GM12878 (cell line): ENCODE results near the gene RERE.

Source experiments
- EZH2 ChIP-seq: IDR thresholded peaks from 2 replicates; pipeline ENCODE4 v1.6.1; 2012; ENCODE audit warnings: low read depth, mild to moderate bottlenecking, control low read depth, inconsistent platforms, low read length, borderline replicate concordance; ENCODE audit not compliant: control insufficient read depth
- FOXK2 ChIP-seq: fragments of 450-650 bp; IDR thresholded peaks from 2 replicates; pipeline ENCODE4 v1.6.1; 2017; ENCODE audit warnings: mild to moderate bottlenecking, moderate library complexity
- SUZ12 ChIP-seq: fragments of 200-600 bp; sonication (generic); IDR thresholded peaks from one replicate; pipeline ENCODE4 v1.6.1; 2018; ENCODE audit warnings: antibody characterized with exemption, mild to moderate bottlenecking; ENCODE audit not compliant: unreplicated experiment
- TAF1 ChIP-seq: IDR thresholded peaks from 2 replicates; pipeline ENCODE4 v1.6.1; 2011; ENCODE audit warnings: mild to moderate bottlenecking, low read depth, low read length, borderline replicate concordance
- ZNF384 ChIP-seq: IDR thresholded peaks from 2 replicates; pipeline ENCODE4 v1.6.1; 2012; ENCODE audit warnings: low read depth, mild to moderate bottlenecking, low read length, improper control_type of control experiment, borderline replicate concordance

GRCh38 chr1:8660411-8660828, 157.0 kb downstream of the RERE start:
- no peak for TF ChIP-seq FOXK2
- TF ChIP-seq ZNF384: no peak
- no peak for TF ChIP-seq TAF1
- no peak for TF ChIP-seq EZH2
- no peak for TF ChIP-seq SUZ12
